ENCODE data around the gene TMEM167A.

- TF ChIP-seq EP300 (IDR thresholded peaks at IDR 0.05) (no peak), CTCF (IDR thresholded peaks at IDR 0.05) (no peak)
These were observed 43.2 kb downstream of the TMEM167A start for GRCh38 chr5:83034036-83034435.

Data from esophagus muscularis mucosa (tissue), 3 donors.